ENCODE measurements around the gene ZFAND6. TPM values are rescaled to one million over a fixed set of nuclear protein-coding genes. Genes with fewer than 3 reads are reported as not detected.
"Not testable (repeated sequence)": the region's sequence is repeated elsewhere in the genome, so short reads cannot be mapped to it uniquely, and the experiment has no call there.

ZFAND6 gene
- total RNA-seq, 1 experiment from 2014 or later, result 213 TPM

DNA sequence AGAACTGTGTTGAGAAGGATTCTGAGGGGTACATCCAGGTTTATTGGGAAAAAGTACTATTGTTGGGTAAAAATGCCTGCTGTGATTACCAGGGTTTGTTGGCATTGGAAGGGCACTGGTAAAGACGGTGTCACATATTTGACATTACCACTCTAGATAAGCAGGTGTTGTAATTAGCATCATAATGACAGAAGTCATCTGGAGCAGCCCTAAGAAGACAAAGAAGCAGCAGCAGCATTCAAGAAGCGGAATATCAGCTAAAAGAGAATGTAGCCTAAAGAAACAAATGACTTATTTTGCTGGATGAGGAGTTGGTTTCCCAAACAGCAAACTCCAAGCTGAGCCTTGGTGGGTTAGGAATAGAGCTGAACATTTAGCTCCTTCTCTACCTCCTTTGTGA lies 30.5 kb upstream of the ZFAND6 start:
- H3K4me3 ChIP-seq (ENCODE audit: insufficient read depth, low read depth, low read length), result no peak overlapping the region
- H3K27me3 ChIP-seq (ENCODE audit: control insufficient read depth, insufficient read depth, low read length), result no peaks in the 10 kb centered on the region
- DNase-seq, result peak; percentile 46
- H3K36me3 ChIP-seq (replicated peaks; ENCODE audit: control insufficient read depth, insufficient read depth, low read length), result no peaks in the 10 kb centered on the region

DNA sequence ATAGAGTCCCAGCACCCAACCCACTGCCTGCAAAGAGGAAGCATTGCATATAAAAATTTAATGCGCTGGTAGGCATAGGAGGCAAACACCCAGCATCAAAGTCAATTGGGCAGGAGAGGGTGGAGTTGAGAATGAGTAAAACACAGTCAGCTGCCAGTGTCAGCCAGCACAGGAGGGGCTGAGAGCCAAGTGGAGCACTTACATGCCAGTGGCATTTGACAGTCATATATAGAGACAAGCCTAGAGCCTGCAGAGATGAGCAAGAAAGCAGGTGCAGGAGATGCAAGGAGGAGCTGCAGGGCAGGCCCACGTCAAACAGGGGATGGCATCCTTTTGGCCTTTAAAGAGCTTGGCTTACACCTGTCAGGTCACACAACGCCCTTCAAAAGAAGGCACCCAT lies 27.6 kb upstream of the ZFAND6 start:
- Histone ChIP-seq H3K4me3 (ENCODE audit: insufficient read depth, low read depth, low read length) (no peak overlapping the region), H3K27me3 (ENCODE audit: control insufficient read depth, insufficient read depth, low read length) (no peaks in the 10 kb centered on the region), H3K36me3 (replicated peaks; ENCODE audit: control insufficient read depth, insufficient read depth, low read length) (no peaks in the 10 kb centered on the region)
- DNase-seq, result no peak

DNA sequence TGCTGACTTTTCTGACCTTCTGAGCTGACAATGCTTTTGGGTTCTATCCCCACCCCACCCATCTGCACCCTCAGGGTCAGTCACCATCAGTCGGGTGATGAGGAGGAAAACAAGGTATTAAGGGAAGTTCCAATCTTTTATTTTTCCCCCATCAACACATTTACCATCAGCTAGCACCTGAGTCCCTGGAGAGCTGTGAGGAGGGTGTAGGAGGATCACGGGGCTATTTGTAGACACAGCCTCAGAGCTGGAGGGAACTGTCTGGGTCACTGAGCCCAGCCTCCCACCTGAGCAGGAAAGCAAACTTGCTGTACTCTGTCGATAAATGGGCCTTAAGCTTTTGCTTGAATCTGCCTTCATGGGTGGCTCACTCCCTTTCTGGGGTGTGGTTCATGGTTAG lies 24.8 kb upstream of the ZFAND6 start:
- no peak for DNase-seq
- Histone ChIP-seq H3K27me3 (ENCODE audit: control insufficient read depth, insufficient read depth, low read length) (no peaks in the 10 kb centered on the region), H3K36me3 (replicated peaks; ENCODE audit: control insufficient read depth, insufficient read depth, low read length) (no peaks in the 10 kb centered on the region), H3K4me3 (ENCODE audit: insufficient read depth, low read depth, low read length) (no peak overlapping the region)

DNA sequence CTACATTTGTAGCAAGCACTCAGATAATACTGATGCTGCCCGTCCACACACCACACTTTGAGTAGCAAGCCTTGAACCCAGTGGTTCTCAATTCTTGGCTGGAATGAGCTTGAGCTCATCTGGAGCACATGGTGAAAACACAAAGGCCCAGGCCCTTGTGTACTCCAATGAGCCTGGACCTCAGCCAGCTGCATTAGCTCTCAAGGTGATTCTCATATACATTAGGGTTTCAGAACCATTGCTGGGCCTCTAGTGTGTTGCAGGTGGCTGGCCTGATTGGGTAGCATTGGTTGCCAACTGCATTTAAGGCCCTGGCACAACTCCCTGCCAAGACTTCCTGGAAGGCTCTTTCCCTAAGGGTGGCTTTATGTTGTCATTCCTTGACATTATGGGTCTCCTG lies 23.4 kb upstream of the ZFAND6 start:
- Histone ChIP-seq H3K4me3 (ENCODE audit: insufficient read depth, low read depth, low read length) (no peak overlapping the region), H3K27me3 (ENCODE audit: control insufficient read depth, insufficient read depth, low read length) (no peaks in the 10 kb centered on the region), H3K36me3 (replicated peaks; ENCODE audit: control insufficient read depth, insufficient read depth, low read length) (no peaks in the 10 kb centered on the region)
- DNase-seq, result no peak

DNA sequence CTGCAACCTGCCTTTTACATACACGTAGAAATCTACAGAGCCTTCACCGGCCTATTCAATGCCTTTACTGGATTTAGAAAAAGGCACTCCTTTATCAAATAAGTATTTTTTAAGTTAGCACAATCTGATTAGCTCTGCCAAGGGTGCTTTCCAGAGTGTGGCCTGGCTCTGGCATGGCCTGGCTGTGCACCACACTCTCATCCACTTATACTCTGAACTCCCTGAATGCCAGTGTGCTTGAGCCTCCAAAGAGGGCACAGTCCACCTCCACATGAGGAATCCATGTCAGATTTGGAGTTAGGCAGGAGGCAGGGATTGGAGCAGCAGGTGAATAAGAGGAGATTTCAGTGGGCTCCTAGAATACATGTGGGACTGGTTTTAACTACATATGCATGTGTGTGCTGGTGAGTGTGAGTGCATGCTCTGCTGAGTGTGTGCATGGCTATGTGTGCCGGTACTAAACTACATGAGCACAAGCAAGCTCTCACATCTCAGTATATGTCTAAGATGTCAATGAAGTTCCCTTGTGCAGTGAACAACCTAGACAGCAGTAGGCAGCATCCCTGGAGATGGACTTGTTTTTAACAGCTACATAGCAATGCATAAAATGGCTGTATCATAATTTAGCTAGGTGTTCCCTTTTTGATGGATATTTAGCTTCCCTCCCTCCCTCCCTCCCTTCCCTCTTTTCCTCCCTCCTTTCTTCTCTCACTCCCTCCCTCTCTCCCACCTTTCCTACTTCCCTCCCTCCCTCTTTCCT lies 17.8 kb upstream of the ZFAND6 start:
- no peak for DNase-seq
- no peaks in the 10 kb centered on the region for H3K27me3 ChIP-seq (ENCODE audit: control insufficient read depth, insufficient read depth, low read length)
- no peaks in the 10 kb centered on the region for H3K36me3 ChIP-seq (replicated peaks; ENCODE audit: control insufficient read depth, insufficient read depth, low read length)
- H3K4me3 ChIP-seq (ENCODE audit: insufficient read depth, low read depth, low read length), result no peak overlapping the region

DNA sequence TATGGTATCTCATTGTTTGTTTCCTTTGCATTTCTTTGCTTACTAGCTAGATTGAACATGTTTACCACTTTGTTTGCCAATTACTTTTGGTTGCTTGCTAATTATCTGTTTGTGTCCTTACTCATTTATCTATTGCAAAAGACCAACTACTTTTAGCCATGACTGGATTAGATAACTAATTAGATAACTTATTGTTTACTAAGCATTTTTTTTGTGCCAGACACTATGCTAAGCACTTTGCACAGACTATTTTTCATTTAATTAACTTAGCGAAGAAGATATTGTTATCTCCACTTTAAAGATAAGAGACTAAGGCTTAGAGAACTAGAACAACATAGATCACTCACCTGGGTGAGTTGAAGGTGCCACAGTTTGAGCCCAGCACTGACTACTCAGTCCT lies 16.9 kb upstream of the ZFAND6 start:
- no peak overlapping the region for H3K4me3 ChIP-seq (ENCODE audit: insufficient read depth, low read depth, low read length)
- H3K36me3 ChIP-seq (replicated peaks; ENCODE audit: control insufficient read depth, insufficient read depth, low read length), result no peaks in the 10 kb centered on the region
- H3K27me3 ChIP-seq (ENCODE audit: control insufficient read depth, insufficient read depth, low read length), result no peaks in the 10 kb centered on the region
- DNase-seq, result no peak

DNA sequence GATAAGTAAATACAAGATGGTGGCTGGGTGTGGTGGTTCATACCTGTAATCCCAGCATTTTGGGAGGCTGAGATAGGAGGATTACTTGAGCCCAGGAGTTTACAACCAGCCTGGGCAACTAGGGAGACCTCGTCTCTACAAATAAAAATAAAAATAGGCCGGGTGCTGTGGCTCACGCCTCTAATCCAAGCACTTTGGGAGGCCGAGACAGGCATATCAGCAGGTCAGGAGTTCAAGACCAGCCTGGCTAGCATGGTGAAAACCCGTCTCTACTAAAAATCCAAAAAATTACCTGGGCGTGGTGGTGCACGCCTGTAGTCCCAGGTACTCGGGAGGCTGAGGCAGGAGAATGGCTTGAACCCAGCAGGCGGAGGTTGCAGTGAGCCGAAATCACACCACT lies 14.3 kb upstream of the ZFAND6 start:
- H3K27me3 ChIP-seq (ENCODE audit: control insufficient read depth, insufficient read depth, low read length); DNase-seq; H3K36me3 ChIP-seq (replicated peaks; ENCODE audit: control insufficient read depth, insufficient read depth, low read length); H3K4me3 ChIP-seq (ENCODE audit: insufficient read depth, low read depth, low read length): not testable (repeated sequence)

DNA sequence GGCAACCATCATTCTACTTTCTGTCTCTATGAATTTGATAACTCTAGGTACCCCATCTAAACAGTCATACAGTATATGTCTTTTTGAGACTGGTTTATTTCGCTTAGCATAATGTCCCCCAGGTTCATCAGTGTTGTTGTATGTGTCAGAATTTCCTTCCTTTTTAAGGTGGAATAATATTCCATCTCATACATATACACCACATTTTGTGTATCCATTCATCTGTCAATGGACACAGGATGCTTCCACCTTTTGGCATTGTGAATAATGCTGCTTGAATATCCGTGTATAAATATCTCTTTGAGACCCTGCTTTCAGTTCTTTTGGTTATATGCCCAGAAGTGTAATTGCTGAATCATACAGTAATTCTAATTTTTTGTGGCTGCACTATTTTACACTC lies 10.4 kb upstream of the ZFAND6 start:
- Histone ChIP-seq H3K27me3 (ENCODE audit: control insufficient read depth, insufficient read depth, low read length) (no peaks in the 10 kb centered on the region), H3K4me3 (ENCODE audit: insufficient read depth, low read depth, low read length) (no peak overlapping the region), H3K36me3 (replicated peaks; ENCODE audit: control insufficient read depth, insufficient read depth, low read length) (no peaks in the 10 kb centered on the region)
- no peak for DNase-seq

DNA sequence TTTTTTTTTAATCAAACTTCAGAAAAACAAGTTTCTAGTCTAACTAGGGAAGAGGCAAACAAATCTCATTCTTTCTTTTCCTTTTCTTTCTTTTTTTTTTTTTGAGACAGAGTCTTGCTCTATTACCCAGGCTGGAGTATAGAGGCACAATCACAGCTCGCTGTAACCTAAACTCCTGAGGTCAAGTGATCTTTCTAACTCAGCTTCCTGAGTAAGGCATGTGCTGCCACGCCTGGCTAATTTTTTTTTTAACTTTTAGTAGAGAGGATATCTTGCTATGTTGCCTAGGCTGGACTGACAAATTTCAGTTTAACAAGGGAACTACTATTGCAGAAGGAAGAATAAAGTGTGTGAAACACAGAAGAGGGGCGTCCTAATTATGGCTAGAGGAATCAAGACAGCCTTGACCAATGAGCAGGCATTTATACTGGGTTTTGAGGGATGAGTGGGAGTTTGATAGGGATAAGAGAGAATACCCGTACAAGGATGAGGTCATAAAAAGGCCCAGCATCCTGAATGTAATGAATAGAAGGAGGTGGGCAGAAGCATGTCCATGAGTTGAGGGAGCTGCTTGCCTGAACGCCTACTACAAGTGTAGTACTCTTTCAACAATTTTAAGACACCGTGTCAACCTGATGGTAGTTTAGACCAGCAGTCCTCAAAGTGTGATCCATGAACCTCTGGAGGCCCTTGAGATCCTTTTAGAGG lies 6.7 kb upstream of the ZFAND6 start:
- H3K4me3 ChIP-seq (ENCODE audit: insufficient read depth, low read depth, low read length), result no peak overlapping the region
- no peak for DNase-seq
- no peaks in the 10 kb centered on the region for H3K27me3 ChIP-seq (ENCODE audit: control insufficient read depth, insufficient read depth, low read length)
- H3K36me3 ChIP-seq (replicated peaks; ENCODE audit: control insufficient read depth, insufficient read depth, low read length), result no peaks in the 10 kb centered on the region

DNA sequence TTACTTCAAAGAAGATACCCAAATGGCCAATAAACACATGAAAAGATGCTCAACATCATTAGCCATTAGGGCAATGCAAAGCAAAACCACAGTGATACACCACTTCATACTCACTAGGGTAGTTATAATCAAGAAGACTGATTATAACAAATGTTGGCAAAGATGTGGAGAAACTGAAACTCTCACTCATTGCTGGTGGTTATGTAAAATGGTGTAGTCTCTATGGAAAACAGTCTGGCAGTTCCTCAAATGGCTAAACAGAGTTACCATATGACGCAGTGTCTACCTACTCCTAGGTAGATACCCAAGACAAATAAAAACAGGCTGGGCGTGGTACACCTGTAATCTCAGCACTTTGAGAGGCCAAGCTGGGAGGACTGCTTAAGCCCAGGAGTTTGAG lies 3.5 kb upstream of the ZFAND6 start:
- no peak for DNase-seq
- no peaks in the 10 kb centered on the region for H3K36me3 ChIP-seq (replicated peaks; ENCODE audit: control insufficient read depth, insufficient read depth, low read length)
- H3K27me3 ChIP-seq (ENCODE audit: control insufficient read depth, insufficient read depth, low read length), result no peaks in the 10 kb centered on the region; the same call in 1 of the 2 replicates
- H3K4me3 ChIP-seq (ENCODE audit: insufficient read depth, low read depth, low read length), result no peak overlapping the region

DNA sequence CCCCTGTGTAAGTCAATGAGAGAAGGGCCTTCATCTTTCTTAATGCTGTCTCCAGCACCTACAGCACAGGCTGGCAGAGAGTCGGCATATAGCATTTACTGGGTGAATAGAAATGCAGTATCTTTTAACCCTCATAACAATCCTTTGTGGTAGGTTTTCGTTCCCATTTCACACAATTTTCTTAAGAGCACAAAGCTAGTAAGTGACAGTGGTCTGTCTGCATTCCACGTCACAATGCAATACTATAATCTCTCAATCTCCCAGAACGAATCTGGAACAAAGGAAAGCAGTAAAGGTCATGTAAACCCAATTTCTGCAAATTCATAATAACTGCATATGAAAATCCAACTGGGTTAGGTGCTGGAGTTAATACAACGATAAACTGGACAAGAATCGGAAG lies 1.4 kb upstream of the ZFAND6 start:
- Histone ChIP-seq H3K4me3 (ENCODE audit: insufficient read depth, low read depth, low read length) (no peak overlapping the region), H3K27me3 (ENCODE audit: control insufficient read depth, insufficient read depth, low read length) (no peaks in the 10 kb centered on the region; the same call in 1 of the 2 replicates), H3K36me3 (replicated peaks; ENCODE audit: control insufficient read depth, insufficient read depth, low read length) (no peaks in the 10 kb centered on the region)
- DNase-seq, result no peak

DNA sequence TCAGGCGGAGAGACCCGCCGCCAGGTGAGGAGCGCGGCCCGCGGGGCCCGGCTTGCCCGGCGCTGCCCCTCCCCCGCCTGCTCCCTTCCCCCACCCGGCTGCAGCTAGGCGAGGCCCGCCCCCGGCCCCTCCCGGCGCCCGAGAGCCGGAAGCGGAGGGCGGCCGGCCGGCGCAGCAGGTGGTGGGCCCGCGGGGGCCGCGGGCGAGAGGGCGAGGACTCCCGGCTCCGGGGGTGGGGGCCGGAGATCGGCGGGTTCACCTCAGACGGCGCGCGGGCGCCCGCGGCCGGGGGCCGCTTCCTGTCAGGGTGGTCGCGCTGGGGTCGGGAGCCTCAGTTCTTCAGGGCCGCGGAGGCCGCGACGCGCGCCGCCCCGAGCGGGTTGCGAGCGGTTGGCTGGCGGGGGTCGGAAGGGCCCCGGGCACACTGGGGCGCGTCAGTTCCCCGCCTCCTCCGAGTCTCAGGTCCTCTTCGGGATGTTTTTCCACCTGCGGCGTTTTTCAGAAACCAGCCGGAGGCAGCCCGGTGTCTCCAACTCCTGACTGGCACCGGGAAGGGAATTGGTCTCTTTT lies 395 bp downstream of the ZFAND6 start:
- peak; percentile 92 for DNase-seq
- no peaks in the 10 kb centered on the region for H3K36me3 ChIP-seq (replicated peaks; ENCODE audit: control insufficient read depth, insufficient read depth, low read length)
- H3K27me3 ChIP-seq (ENCODE audit: control insufficient read depth, insufficient read depth, low read length), result no peaks in the 10 kb centered on the region; the same call in 1 of the 2 replicates
- peak overlapping the region; percentile 80 for H3K4me3 ChIP-seq (ENCODE audit: insufficient read depth, low read depth, low read length)

DNA sequence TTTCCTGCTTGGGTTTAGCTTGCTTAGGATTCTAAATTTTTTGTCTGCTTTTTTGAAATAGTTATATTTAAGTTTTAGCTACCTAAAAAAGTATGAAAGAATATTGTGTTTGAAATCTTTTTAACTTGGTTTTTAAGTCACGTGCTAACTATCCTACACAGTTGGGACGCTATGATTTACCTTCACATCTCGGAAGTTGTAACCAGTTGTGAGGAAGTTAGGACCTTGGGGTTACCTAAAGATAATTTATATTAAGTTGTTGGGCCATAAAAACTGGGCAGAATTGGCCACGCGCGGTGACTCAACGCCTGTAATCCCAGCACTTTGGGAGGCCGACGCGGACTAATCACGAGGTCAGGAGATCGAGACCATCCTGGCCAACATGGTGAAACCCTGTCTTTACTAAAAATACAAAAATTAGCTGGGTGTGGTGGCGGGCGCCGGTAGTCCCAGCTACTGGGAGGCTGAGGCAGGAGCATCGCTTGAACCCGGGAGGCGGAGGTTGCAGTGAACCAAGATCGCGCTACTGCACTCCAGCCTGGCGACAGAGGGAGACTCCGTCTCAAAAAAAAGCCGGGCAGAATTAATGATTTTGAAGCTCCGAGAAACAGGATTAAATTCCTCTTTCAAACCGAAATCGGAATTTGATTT lies 1.0 kb downstream of the ZFAND6 start:
- Histone ChIP-seq H3K36me3 (replicated peaks; ENCODE audit: control insufficient read depth, insufficient read depth, low read length) (no peaks in the 10 kb centered on the region), H3K27me3 (ENCODE audit: control insufficient read depth, insufficient read depth, low read length) (no peaks in the 10 kb centered on the region; the same call in 1 of the 2 replicates), H3K4me3 (ENCODE audit: insufficient read depth, low read depth, low read length) (peak overlapping the region; percentile 80)
- DNase-seq, result no peak

DNA sequence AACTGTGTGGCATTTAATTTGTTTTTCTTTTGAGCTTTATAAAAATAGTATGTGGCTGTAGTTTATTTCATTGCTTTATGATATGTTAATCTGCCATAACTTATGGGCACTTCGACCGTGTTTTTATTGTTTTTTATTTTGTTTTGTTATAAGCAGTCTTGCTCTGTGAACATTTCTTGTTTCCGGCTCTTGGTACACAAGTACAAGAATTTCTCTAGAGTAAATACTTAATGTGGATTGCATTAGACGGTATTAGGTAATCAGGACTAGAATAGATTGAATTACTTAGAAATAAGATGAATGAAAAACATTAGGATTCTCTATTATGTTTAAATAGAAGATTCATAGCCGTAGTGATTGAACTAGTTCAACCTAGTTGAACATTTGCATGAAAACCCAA lies 2.1 kb downstream of the ZFAND6 start:
- Histone ChIP-seq H3K36me3 (replicated peaks; ENCODE audit: control insufficient read depth, insufficient read depth, low read length) (no peaks in the 10 kb centered on the region), H3K27me3 (ENCODE audit: control insufficient read depth, insufficient read depth, low read length) (no peaks in the 10 kb centered on the region; the same call in 1 of the 2 replicates), H3K4me3 (ENCODE audit: insufficient read depth, low read depth, low read length) (no peak overlapping the region)
- DNase-seq, result no peak

DNA sequence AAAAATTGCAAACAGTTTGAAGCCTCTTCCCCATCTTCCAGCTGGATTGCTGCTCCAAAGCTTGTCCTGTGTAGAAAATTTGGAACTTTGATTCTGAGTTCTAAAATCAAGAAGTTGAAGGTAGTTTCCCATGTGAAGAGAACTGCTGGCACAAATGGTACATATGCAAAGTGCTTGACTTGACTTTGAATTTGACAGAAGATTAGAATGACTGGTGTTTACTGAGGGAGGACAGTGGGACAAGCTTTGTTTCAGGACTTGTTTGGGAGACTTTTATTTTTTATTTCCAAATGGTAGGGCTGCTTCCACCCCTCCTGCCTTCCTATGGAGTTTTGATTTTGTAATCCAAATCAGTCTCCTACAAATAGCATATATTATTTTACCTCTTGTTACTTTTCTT lies 7.4 kb downstream of the ZFAND6 start:
- H3K4me3 ChIP-seq (ENCODE audit: insufficient read depth, low read depth, low read length), result no peak overlapping the region
- H3K36me3 ChIP-seq (replicated peaks; ENCODE audit: control insufficient read depth, insufficient read depth, low read length), result no peaks in the 10 kb centered on the region
- DNase-seq, result no peak
- no peaks in the 10 kb centered on the region for H3K27me3 ChIP-seq (ENCODE audit: control insufficient read depth, insufficient read depth, low read length)

All from H7 (cell line).